Loucy (cell line): ENCODE measurements around the gene FNDC8.

Experiments used
- EZH2phosphoT487 ChIP-seq: fragments of 200-600 bp; IDR thresholded peaks from 2 replicates; pipeline ENCODE4 v1.6.1; 2018; ENCODE audit warnings: antibody characterized with exemption, mild to moderate bottlenecking, moderate library complexity, borderline replicate concordance
- TF ChIP-seq, protein P1 (sequence below): fragments of 200-600 bp; sonication (generic); conservative IDR thresholded peaks from 2 replicates; pipeline ENCODE4 v1.5.1; 2014; ENCODE audit warnings: mild to moderate bottlenecking, antibody characterized with exemption, low read length

DNA sequence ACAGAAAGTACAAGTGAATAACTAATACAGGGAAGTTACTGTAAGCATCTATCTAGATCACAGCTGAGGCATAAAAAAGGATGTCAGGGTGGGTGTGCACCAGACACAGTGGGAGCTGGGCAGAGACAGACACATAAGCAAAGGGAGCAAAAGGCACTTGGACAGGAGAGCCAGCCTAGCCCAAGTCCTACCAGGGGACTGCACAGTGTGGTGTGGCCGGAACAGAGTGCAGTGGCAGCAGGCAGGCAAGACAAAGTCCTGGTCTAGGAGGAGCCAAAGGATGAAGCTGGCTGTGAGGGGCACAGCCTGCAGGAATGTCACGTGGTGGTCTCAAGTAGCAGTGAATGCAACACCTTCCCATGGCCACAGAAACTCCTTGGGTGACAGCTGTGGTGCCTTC, 23.6 kb upstream of the FNDC8 start:
- TF ChIP-seq, protein P1, sequence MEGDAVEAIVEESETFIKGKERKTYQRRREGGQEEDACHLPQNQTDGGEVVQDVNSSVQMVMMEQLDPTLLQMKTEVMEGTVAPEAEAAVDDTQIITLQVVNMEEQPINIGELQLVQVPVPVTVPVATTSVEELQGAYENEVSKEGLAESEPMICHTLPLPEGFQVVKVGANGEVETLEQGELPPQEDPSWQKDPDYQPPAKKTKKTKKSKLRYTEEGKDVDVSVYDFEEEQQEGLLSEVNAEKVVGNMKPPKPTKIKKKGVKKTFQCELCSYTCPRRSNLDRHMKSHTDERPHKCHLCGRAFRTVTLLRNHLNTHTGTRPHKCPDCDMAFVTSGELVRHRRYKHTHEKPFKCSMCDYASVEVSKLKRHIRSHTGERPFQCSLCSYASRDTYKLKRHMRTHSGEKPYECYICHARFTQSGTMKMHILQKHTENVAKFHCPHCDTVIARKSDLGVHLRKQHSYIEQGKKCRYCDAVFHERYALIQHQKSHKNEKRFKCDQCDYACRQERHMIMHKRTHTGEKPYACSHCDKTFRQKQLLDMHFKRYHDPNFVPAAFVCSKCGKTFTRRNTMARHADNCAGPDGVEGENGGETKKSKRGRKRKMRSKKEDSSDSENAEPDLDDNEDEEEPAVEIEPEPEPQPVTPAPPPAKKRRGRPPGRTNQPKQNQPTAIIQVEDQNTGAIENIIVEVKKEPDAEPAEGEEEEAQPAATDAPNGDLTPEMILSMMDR: no peak
- no peak for TF ChIP-seq EZH2phosphoT487
